Heart right ventricle (tissue), 16 donors: Measurements from ENCODE around the gene TOP3B. TPM values are rescaled to one million over a fixed set of nuclear protein-coding genes. Genes with fewer than 3 reads are reported as not detected.

Experiments used
- ATAC-seq, 8 donors: fragments of 200-7000 bp; cut with Tn5 transposase; one replicate each; pipeline ENCODE4 v1.9.1; 2020; ENCODE audit warnings: mild to moderate bottlenecking in 8 of 8, moderate library complexity in 8 of 8, moderate number of reproducible peaks in 1 of 8
- DNase-seq, 2 donors: peaks; one replicate each; pipeline ENCODE4 v3.0.0-alpha.2; 2020
- H3K27ac ChIP-seq, 10 donors: fragments of 200-600 bp; sonication (generic) in 2 of 10; one replicate each; pipeline versions ENCODE4 v1.5.0 to v1.8.0; 2020 to 2022; ENCODE audit warnings: mild to moderate bottlenecking in 3 of 10
- H3K27me3 ChIP-seq, 7 donors: fragments of 200-600 bp; one replicate each; pipeline ENCODE4 v1.8.0; 2021 to 2022; ENCODE audit warnings: mild to moderate bottlenecking in 2 of 7
- H3K36me3 ChIP-seq, 9 donors: fragments of 200-600 bp; sonication (generic) in 1 of 9; one replicate each; pipeline versions ENCODE4 v1.5.0 to v1.8.0; 2020 to 2022; ENCODE audit warnings: mild to moderate bottlenecking in 2 of 9
- H3K4me1 ChIP-seq, 9 donors: fragments of 200-600 bp; sonication (generic) in 1 of 9; one replicate each; pipeline versions ENCODE4 v1.5.0 to v1.8.0; 2020 to 2022; ENCODE audit warnings: mild to moderate bottlenecking in 4 of 9
- H3K4me3 ChIP-seq, 10 donors: fragments of 200-600 bp; sonication (generic) in 2 of 10; one replicate each; pipeline versions ENCODE4 v1.5.0 to v1.8.0; 2020 to 2022; ENCODE audit warnings: mild to moderate bottlenecking in 7 of 10, moderate library complexity in 2 of 10
- H3K9me3 ChIP-seq, 11 donors: fragments of 200-600 bp in 10 of 11; sonication (generic) in 2 of 11; one replicate each; pipeline versions ENCODE4 v1.5.0 to v1.8.0; 2013 to 2022; ENCODE audit warnings: mild to moderate bottlenecking in 2 of 11, control low read depth in 1 of 11, moderate library complexity in 1 of 11
- CTCF ChIP-seq, 9 donors: fragments of 200-600 bp; sonication (generic) in 2 of 9; IDR thresholded peaks; one replicate each; pipeline versions ENCODE4 v1.5.0 to v1.8.0; 2021 to 2022; ENCODE audit warnings: antibody characterized with exemption in 9 of 9, mild to moderate bottlenecking in 5 of 9, moderate library complexity in 1 of 9
- WGBS, 2 donors: extraction: QIAGEN DNeasy Blood & Tissue Kit; methylation state at CpG; one replicate each; pipeline ENCODE4 v1.1.7; 2013; ENCODE audit warnings: inconsistent platforms in 1 of 2; 5-methylcytosine and 5-hydroxymethylcytosine counted together
- intact Hi-C, 10 donors: fragments of 100-400 bp; cut with DNase I; formaldehyde crosslinking; loops; one replicate each; pipeline versions ENCODE4 v1.11.1 to v1.14.2; 2022
- long read RNA-seq, 3 donors: library from polyadenylated mRNA; unstranded; transcript quantifications; one replicate each; pipeline ENCODE4 v2.0.0, GENCODE V29; 2020 to 2021
- polyA plus RNA-seq, 2 donors: library from polyadenylated mRNA; stranded (reverse); fragments of 200-250 nt; gene quantifications; one replicate each; pipeline ENCODE4 v1.2.3, GENCODE V29; 2013
- total RNA-seq, 10 donors: library from RNA; stranded (reverse); fragmentation: NEBNext Ultra II Directional in 3 of 10; extraction: Animal tissue kit (Norgen Biotek cat#: 25700) in 3 of 10; gene quantifications; one replicate each; pipeline versions ENCODE4 v1.2.1 to v1.2.4, GENCODE V29; 2021 to 2023
- donor health status: Arrhythmogenic right ventricular cardiomyopathy.
- donor health status: ischemic (EF 13 %, LVEDD 7.1; RV severe dilation, severe dysfunction).
- donor health status: healthy with polysubstance abuse.
- donor health status: DM: no; HTN: yes; CAD: no.
- donor health status: DM: no; HTN: no; CAD: no.
- donor health status: ischemic (EF 25% LVEDD 6.9; RV normal size, moderate dysfunction).
- donor health status: ischemic (EF 25% LVEDD 5.7; RV mildly dilated, moderate dysfunction).
- donor health status: healthy.
- donor health status: DM: yes; HTN: yes; CAD: no.
- donor health status: Ischemic cardiomyopathy.
- donor health status: ischemic (EF 35%, LVEDD 5.7; RV mildly dilated, moderate dysfunction).
- donor health status: nonischemic (EF 11% LVEDD 7.7; RV severe dilation, severe dysfunction).
- donor health status: DM: yes; HTN: yes; CAD: no.
- donor health status: PGD.
- donor health status: ischemic (EF 29% LVEDD 5.4; RV normal size, mild dysfunction).
- donor health status: nonischemic (EF 23%, LVEDD 6.1; RV moderate dilation, normal function).

The TOP3B gene
- 10 to 100 TPM in 7 of 10 donors, 1 to 10 TPM in 3; 8.4 to 18.4 (median 10.8) TPM for total RNA-seq
- polyA plus RNA-seq = 10 to 100 TPM in 1 of 2 donors, 1 to 10 TPM in 1; 7.8 to 20.0 TPM
- long read RNA-seq, donor 1, partial matches to known transcripts = 5 of 19 reads
- long read RNA-seq, donor 1, other reads (novel, unspliced or antisense) = 9 of 19 reads
- long read RNA-seq, donor 2, transcript TOP3B-201 (18 exons, 2,863 nt) = major isoform, 6 of 25 reads
- long read RNA-seq, donor 2, partial matches to known transcripts = 13 of 25 reads
- long read RNA-seq, donor 2, other reads (novel, unspliced or antisense) = 5 of 25 reads
- long read RNA-seq, donor 3, partial matches to known transcripts = 6 of 24 reads
- long read RNA-seq, donor 3, other reads (novel, unspliced or antisense) = 13 of 24 reads

GRCh38 chr22:21982338-21982965 lies at the start of gene TOP3B:
TOP3B (minus strand) TSS chr22:21982787; CDS start chr22:21975709, 7,078 bp downstream.
- intact Hi-C loops = no loop called here
- no peaks in the 10 kb centered on the region for H3K9me3 ChIP-seq
- WGBS, 2 donors = 0 to 1% methylated on average over 54 of the region's 54 CpGs
- peak within 1 kb of the TSS; percentile 49 to 94 (median 88) for H3K27ac ChIP-seq
- no peaks in the 10 kb centered on the region for H3K27me3 ChIP-seq
- ATAC-seq (peak; percentile 83 to 93 (median 90)), DNase-seq (peak; percentile 78 to 85)
- H3K4me1 ChIP-seq = peaks cover 0 to 22% (median 17%) of the 10 kb centered on the region in 9 donors
- no peak for TF ChIP-seq CTCF (IDR thresholded peaks at IDR 0.05)
- H3K4me3 ChIP-seq = peak within 1 kb of the TSS; percentile 58 to 100 (median 96)
- peaks cover 0 to 8% (median 0%) of the 10 kb centered on the region in 9 donors for H3K36me3 ChIP-seq

GRCh38 chr22:22031183-22031945 lies 48.8 kb upstream of the TOP3B start:
- ATAC-seq (peak in 2 of 8 donors; percentile 36 to 41), DNase-seq (no peak)
- no peak overlapping the region for H3K4me3 ChIP-seq
- H3K36me3 ChIP-seq = no peaks in the 10 kb centered on the region
- no peaks in the 10 kb centered on the region for H3K27me3 ChIP-seq
- TF ChIP-seq CTCF (IDR thresholded peaks at IDR 0.05) = no peak
- peaks cover 0 to 10% (median 0%) of the 10 kb centered on the region in 9 donors for H3K4me1 ChIP-seq
- peak overlapping the region in 3 of 10 donors; percentile 36 to 63 (median 37) for H3K27ac ChIP-seq
- H3K9me3 ChIP-seq = no peaks in the 10 kb centered on the region
- WGBS, 2 donors = 78 to 84% methylated on average over 9 of the region's 9 CpGs
- intact Hi-C loops = no loop called here

GRCh38 chr22:22030493-22031182 lies 48.1 kb upstream of the TOP3B start:
- peak in 6 of 9 donors; percentile 16 to 38 (median 26) for TF ChIP-seq CTCF (IDR thresholded peaks at IDR 0.05)
- WGBS, 2 donors = 54 to 63% methylated on average over 7 of the region's 7 CpGs
- H3K4me1 ChIP-seq = peaks cover 0 to 10% (median 0%) of the 10 kb centered on the region in 9 donors
- peak in 6 of 8 donors; percentile 51 to 82 (median 66) for ATAC-seq
- no peaks in the 10 kb centered on the region for H3K36me3 ChIP-seq
- peak overlapping the region in 3 of 10 donors; percentile 36 to 63 (median 37) for H3K27ac ChIP-seq
- H3K4me3 ChIP-seq = no peak overlapping the region
- H3K9me3 ChIP-seq = no peaks in the 10 kb centered on the region
- DNase-seq = no peak
- intact Hi-C loops = no loop called here
- no peaks in the 10 kb centered on the region for H3K27me3 ChIP-seq
